CD4-positive, alpha-beta T cell treated with Interleukin-21 for 1 hour (primary cell): ENCODE results near the gene PLCL1.

Experiments used
- DNase-seq: peaks from one replicate; pipeline ENCODE4 v3.0.0-alpha.2; 2020

Gene PLCL1

GRCh38 chr2:198073253-198073652 is 268.9 kb downstream of the PLCL1 start:
- DNase-seq, result no peak

DNA sequence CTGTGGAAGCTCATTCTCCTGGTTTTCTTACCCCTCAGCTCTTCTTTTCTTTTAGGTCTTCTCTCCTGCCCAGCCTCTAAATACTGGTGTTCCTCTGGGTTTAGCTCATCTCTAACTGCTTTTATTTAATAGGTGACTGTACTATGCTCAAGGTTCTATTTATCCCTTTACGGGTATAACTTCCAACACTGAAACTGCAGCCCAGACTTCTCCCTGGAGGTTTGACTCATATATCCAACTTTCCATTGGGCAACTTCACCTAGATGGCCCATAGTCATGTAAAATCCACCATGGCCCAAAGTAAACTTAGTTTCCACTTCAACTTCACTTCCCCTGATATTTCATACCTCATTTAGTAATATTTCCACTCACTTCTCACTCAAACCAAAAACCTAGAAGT is 273.1 kb downstream of the PLCL1 start:
- DNase-seq, result no peak

- DNase-seq, result no peak
Measured at GRCh38 chr2:198080879-198081765, 276.7 kb downstream of the PLCL1 start.

- DNase-seq, result no peak
Measured at GRCh38 chr2:198084156-198084555, 279.8 kb downstream of the PLCL1 start.

GRCh38 chr2:198096002-198096401 is 291.6 kb downstream of the PLCL1 start:
- no peak for DNase-seq

- no peak for DNase-seq
Measured at GRCh38 chr2:198096965-198097364, 292.6 kb downstream of the PLCL1 start.

DNA sequence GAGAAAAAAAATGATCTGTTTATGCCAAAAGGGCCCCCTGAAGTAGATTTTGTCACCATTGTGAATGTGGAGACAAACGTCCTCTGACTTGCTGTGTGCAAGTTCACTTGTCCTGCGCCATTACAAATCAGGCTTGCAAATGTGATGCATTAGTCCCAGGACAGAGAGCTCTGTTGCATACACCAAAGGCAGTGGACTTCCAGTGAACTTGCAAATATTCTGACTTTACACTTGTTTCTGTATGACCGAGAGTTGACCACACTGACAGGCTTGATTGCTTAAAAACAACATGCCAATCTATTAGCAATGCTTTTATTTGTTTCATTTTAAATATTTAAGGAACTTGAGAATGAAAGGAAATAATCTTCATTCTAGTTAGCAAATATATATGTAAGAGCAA is 293.2 kb downstream of the PLCL1 start:
- no peak for DNase-seq

DNA sequence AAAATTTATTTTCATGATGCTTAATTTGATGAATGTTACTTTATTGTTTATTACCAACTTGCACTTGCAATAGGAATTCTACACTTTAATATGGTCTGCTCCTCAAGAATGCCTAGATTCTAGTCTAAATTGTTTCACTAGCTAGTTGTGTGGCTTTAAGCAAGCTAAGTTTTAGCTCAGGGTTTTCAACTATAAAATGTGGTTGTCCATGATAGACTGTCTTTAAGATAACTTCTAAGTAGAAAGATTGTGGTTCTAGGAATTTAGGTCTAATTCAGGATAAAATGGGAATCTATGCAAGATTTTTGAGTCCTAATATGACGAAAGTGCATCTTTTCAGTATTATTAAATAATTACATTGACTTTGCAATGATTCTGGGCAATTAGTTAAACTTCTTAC is 294.0 kb downstream of the PLCL1 start:
- DNase-seq, result no peak

DNA sequence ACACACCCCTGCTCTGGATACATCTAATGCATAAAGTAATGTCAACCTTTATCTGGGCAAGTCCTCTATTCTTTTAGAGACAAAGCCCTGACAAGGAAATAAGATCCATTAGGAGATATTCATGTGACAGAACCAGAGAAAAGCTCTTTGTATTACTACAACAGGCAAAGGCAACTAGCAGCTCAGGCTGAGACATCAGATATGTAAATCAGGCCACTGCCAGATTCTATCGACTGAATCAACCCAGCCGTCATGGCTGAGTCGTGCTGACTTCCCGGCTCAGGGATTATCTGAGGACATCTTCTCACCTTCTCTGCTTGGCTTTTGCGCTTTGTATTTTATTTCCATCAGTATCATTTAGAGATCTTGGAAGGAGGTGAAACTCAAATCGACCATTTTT is 294.5 kb downstream of the PLCL1 start:
- no peak for DNase-seq

DNA sequence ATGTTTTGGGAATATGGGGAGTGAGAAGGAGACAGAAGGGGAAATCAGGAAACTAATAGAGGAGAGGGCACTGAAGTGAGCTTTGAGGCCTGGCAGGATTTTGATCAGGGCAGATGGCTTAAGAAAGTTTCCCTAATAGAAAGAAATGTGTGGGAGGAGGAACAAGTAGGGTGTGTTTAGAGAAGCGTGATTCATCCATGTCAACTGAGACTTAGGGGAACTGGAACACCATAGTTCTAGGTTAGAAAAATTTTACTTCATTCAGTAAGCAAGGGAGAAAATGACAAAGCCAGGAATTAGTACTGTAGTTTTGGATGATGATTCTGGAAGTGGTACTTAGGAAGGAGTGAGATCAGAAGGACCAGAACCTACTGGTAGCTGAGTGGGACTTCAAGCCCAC is 296.0 kb downstream of the PLCL1 start:
- DNase-seq, result no peak

GRCh38 chr2:198101688-198102087 is 297.3 kb downstream of the PLCL1 start:
- no peak for DNase-seq

- DNase-seq, result no peak
Measured at GRCh38 chr2:198102120-198102519, 297.7 kb downstream of the PLCL1 start.

GRCh38 chr2:198102856-198103255 is 298.5 kb downstream of the PLCL1 start:
- DNase-seq, result no peak

DNA sequence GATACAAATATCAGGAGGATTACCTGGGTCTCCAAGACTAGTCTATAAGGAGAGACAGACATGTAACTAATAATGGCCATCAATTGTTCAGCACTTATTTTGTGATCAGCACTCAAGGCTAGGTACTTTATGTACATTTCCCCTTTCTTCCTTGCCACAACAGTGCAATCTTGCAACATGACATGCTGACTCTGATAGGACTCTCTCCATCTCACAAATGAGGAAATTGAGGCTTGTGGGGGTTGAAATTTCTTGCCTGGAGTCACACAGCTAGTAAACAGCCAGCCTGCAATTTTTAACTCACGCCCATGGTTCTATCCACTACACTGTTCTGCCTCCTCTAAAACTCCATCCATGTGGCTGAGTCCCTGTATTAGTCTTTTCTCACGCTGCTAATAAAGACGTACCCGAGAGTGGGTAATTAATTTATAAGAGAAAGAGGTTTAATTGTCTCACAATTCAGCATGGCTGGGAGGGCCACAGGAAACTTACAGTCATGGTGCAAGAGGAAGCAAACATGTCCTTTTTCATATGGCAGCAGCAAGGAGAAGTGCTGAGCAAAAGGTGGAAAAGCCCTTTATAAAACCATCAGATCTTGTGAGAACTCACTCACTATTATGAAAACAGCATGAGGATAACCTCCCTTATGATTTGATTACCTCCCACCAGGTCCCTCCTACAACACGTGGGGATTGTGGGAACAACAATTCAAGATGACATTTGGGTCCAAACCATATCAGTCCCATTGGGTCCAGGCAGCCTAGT is 302.4 kb downstream of the PLCL1 start:
- no peak for DNase-seq

DNA sequence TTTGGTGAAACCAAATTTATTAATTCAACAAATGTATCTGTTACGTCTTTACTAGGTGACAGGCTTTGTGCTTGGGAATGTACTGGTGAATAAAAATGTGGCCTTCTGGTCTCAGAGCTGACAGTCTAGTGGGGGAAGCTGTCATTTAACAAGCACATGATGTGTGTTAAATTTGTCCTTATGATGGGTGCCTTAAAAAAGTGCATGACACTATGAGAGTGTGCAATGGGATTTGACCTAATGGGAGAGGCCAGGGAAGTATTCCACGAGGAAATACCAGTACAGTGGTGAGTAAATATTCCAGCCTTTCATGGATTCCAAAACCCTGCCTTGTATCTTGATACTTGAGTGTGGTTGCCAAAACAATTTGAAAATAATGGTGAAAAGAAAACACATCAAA is 308.9 kb downstream of the PLCL1 start:
- no peak for DNase-seq

GRCh38 chr2:198114064-198114463 is 309.7 kb downstream of the PLCL1 start:
- no peak for DNase-seq

- DNase-seq, result no peak
Measured at GRCh38 chr2:198115201-198115600, 310.8 kb downstream of the PLCL1 start.

DNA sequence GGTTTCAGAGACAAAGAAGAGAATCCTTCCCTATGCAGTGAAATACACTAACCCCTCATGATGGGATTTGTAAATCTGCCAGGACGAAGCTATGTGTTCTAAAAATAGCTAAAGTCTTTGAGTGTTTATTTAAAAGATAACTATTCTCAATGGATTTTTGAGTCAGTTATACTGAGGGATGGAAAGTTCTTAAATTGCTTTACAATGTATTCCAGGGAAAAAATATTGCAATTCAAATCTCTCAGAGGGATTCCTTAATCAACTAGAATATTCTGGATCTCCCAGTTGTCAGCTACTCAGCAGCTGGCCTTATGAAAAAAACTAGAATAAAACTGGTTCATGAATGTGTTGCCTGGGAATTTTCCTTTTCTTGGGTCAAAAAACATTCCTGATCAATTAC is 312.4 kb downstream of the PLCL1 start:
- DNase-seq, result no peak

DNA sequence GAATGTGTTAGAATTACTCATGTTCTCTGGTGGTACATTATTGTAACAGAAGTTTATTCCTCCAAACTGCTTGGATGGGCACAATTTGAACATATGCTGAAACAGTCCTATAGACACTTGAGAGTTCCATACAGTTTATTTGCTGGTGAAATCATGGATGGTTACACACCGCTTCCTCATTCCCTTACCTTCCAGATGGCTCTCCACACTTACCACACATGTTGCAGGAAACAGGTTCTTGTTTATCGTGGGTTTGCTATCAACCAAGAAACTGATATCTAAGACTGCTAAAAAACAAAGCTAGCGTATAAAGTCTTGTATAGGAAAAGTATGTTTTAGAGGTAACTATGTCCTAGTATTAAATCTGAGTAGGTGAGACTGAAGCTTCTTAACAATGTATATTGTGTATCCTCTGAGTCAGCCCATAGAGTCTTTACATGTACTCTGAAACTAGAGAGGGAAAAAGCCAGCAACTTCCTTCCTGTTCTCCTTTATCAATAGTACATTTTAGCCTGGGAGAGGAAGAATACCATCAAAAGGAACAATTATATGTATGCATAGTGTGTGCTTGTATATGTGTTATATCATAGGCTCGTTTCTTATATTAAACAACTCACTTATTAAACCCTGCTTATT is 313.1 kb downstream of the PLCL1 start:
- no peak for DNase-seq

GRCh38 chr2:198127627-198128026 is 323.2 kb downstream of the PLCL1 start:
- peak; percentile 53 for DNase-seq

DNA sequence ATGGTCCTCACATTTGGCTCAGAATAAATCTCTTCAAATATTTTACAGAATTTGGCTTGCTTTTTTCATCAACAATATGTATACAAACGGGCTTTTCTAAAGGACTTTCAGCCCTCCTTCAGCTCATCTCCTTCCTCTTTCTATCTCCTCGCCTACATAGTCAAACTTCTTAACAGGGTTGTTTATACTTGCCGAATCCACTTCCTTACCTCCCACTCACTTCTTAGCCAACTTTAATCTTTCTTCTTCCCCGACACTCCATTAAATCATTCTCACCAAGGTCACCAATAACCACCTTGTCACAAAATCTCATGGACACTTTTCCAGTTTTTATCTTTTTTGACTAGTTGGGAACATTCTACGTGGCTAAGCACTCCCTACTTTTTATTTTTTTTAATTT is 325.2 kb downstream of the PLCL1 start:
- no peak for DNase-seq

DNA sequence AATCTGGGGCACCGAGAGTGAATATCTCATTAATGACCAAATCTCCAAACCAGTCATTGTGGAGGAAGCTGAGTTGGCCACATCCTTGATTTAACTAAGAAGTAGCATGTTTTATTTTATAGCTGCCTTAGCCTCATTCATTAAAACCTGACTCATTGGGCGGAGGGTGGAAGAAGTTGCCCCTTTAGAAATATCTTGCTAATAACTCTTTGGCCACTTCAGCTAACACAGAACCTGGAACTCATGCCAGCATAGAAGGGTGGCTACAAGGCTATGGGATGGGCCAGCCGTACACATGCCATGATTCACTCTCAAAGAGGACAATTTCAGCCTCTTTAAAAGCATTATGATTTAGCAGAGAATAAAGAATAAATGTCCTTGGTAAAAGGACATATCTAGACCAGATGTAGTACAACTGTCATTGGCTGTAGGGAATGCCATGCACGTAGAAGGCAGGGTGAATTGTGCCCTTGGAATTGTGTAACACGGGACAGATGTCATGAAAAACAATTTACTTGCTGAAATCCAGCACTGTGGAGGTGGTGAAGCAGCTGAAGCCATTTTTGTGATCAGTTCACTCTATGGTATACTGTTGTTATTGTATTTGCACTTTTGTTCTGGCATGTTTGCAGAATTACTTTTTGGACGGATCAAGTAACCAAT is 330.0 kb downstream of the PLCL1 start:
- DNase-seq, result no peak

DNA sequence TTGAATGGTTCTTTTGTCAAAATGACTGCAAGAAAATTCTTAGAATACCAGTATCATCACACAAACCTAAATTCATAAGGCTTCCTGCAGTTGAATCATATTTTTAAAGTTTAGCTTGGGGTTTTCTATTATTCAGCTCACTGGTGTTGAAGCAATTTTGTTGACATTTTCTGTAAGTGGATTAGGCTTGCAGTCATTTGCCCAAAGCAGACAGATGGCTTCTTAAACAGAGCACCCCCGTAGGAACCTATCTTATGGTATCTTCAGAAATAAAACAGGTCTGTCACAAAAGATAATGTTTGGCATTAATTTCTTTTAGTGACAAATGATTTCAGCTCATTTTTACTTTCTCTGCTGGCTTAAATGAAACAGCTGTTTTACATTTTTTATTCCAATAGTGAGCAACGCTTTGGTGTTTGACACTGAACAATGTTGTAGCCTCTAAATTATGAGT is 331.1 kb downstream of the PLCL1 start:
- DNase-seq, result no peak
